Stimulated activated CD4-positive, alpha-beta T cell treated with anti-CD3 and anti-CD28 coated beads, Interleukin-1b, Interleukin-23, amount 100 ng/mL, for 4 hours (primary cell): ENCODE results near the gene NIPAL3.

Experiments
- DNase-seq, 2 donors: peaks; one replicate each; pipeline ENCODE4 v3.0.0-alpha.2; 2020; ENCODE audit warnings: low read depth in 2 of 2

NIPAL3 gene

DNA sequence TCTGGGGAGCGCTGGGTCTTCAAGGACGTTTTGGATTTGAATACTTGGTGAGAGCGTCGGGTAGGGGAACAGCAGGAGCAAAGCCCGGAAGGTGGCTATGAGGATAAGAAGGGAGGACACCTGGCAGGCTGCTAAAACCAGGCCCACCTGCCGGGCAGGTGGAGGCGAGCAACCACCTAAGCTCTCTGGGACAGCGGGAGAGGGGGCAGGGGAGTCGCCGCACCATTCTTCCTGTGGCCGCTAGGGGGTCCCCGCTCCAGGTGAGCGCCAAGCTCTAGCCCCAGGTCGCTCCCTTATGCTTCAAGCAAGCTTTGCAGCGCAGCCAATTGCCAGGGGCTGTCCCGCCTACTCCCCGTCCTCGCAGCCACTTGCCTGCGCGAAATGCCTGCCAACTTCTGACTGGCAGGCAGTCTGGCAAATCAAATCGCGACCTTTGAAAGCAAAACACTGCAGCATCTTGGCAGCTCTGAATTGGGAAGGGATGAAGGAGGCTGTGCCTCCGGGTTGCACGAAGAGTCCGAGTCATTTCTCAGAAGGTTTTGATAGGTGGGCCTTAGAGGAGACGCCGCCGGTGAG, at the start of gene NIPAL3:
TSS of gene NIPAL3 (plus strand) at position 469 of the 576 bp plus-strand sequence. CDS start 3,746 bp downstream, outside the sequence.
- peak; percentile 91 to 93 for DNase-seq

DNA sequence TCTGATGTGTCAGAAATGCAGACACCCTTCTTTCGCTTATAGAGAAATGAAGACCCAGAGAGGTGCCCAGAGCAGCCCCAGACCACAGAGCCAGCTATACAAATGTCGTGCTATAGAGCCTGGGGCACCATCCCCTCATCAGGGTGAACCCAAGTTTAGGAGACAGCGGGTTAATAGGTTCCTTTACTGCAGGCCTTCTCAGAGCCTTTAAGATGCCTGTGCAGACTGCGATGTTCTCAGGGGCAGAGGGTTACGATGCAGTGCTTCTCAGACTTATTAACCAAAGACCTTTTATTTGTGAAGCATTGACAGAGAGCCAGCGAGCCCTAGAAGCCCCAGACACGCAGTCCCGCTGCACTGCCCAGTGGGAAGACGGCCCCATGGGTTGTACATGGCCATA, 48.9 kb upstream of the NIPAL3 start:
- no peak for DNase-seq

- DNase-seq: no peak
Measured at GRCh38 chr1:24369199-24369598, 46.4 kb upstream of the NIPAL3 start.

DNA sequence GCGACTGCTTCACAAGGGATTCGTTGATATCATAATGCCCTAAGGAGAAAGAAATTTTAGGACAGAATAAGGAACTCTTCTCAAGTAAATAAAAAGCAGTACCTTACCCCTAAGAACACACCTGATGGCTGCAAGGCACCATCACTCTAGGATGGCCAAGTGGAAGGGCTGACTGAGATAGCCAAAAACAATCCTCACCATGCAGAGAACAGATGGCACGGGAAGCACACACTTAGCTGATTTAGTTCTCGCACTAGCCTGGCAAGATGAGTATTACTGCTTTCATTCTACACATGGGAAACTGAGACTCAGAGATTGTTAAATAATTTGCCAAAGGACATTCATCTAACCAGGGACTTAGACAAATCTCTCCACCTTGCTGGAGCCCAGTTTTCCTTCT, 45.8 kb upstream of the NIPAL3 start:
- no peak for DNase-seq

DNA sequence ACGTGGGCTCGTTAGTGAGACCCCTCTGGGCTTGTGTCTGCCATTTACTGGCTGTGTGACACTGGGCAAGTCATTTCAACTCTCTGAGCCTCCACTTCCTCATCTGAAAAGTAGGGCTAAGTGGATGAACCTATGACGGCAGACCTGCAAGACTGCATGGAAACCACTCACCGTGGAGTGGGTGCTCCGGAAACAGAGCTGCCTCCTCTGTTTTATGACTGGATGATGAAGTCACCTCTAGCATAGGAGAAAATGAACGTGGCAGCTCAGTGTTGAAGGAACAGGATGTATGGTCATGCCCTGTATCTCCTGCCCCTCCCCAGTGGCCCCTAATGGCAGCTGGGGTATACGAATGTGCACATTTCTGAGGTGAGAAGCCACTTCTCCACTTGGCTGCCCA, 42.6 kb upstream of the NIPAL3 start:
- DNase-seq: no peak

DNA sequence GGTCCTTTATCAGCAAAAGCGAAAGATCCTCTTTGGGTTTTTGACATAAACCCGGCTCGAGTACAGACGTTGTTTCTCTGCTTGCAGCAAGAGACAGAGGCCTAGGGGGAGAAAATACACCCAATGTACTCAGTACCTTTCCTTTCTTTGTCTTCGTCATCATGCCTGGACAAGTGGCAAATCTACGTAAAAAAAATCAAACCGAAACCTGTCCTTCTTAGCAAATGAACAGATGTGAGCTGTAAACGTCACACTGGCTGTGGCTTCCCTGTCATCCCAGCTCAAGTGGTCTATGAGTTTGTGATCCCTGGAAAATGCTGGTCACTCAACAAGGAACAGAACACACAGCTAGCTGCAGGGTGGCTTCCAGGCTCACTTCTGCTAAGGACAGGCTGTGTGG, 41.9 kb upstream of the NIPAL3 start:
- no peak for DNase-seq

DNA sequence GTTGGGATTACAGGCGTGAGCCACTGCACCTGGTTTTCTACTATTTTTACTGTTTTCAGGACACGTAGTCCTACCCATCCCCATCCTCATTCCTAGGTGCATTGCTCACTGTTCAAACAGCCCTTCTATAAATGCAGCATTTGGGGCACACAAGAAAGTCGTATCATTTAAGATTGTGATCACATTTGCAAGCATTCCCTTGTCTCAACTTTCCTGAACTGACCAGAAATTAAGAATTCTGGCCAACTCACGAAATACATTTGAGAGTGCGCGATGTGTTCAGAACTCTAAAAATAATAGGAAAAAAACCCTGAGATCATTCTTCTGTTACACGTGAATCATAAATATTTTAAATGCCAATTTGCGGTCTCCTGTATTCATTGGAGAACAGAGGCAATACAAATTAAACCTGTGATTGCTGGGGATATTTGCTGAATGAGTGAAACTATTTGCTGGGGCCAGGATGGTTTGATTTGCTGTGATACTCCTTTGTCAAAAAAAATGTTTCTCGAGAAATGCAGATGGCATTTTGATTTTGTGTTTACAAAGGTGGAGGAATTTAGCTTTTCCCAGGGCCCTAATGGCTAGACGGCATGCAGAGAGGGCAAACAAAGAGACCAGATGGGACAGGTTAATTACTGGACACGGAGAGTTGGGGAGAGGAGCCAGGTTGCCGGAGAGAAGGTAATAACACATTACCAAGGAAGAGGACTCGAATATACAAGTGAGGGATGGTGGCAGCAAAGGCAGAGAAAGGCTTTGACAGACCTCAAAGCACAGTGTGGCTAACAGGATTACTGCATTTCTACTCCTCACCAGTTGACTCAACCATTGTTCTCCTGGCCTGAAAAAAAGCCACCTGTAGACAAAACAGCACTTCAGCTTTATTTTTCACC, 40.5 kb upstream of the NIPAL3 start:
- DNase-seq: no peak

- no peak for DNase-seq
Measured at GRCh38 chr1:24379733-24380315, 35.8 kb upstream of the NIPAL3 start.

- no peak for DNase-seq
Measured at GRCh38 chr1:24380508-24380907, 35.1 kb upstream of the NIPAL3 start.

DNA sequence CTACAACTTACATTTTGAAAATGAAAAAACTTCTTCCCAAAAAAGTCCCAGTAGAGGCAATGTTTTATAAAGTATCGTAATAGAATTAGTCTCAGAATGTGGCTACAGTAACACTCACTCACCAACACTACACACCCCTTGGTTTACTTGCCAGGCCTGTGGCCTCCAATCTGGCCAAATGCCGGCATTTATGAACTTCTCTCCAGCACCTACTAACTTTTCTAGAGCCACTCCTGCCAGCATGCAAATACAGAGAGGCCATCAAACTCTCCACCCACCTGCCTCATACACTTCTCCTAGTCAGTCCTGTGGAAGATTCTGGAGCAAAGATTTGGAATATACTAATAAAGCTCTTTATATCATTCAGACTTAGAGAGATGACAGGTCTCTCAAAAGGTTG, 34.3 kb upstream of the NIPAL3 start:
- DNase-seq: no peak

- no peak for DNase-seq
Measured at GRCh38 chr1:24382165-24382577, 33.4 kb upstream of the NIPAL3 start.

DNA sequence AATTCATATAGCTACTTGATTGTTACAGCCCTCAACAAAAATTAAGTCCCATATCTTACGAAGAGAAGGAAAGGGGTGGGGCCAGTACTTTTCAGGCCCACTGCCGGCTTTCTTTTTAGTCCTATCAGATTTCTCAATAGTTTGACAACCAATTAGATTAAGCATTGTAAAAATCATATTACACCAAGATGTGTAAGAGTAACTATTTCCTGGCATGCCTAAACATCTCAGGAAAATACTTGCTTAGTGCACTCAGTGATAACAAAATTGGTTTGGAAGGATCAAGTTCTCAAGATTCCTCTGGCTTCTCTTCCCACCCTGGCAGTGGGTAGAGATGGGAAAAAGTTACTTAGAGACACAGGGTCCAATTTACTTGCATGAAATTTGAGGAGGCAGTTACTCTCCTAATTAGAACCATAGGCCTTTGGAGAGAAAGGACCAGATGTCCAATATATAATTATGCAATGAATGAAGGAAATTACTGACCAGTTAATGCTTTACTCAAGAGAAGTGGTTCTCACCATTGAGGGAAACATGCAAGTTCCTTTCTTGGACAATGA, 32.1 kb upstream of the NIPAL3 start:
- no peak for DNase-seq

- DNase-seq: peak in 1 of 2 donors; percentile 21
Measured at GRCh38 chr1:24384251-24385090, 31.1 kb upstream of the NIPAL3 start.

- no peak for DNase-seq
Measured at GRCh38 chr1:24385160-24385940, 30.3 kb upstream of the NIPAL3 start.

- DNase-seq: no peak
Measured at GRCh38 chr1:24386241-24386640, 29.4 kb upstream of the NIPAL3 start.

DNA sequence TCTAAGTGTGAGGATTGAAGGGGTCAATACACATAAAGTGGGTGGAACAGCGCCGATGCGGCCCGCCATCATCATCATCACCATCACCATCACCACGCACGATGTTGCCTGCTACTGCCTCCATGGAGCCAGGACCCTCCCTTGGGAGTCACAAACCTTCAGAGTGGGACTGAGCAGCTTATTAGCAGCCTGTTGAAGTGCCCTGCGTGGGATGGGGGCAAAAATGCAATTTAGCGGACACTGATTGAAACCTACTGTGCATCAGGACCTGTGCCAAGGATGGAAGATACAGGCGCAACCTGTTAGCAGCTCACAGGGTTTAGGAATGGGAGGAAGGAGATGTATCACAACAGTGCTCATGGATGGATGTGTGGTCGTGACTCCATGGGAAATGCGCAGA, 28.7 kb upstream of the NIPAL3 start:
- DNase-seq: no peak

DNA sequence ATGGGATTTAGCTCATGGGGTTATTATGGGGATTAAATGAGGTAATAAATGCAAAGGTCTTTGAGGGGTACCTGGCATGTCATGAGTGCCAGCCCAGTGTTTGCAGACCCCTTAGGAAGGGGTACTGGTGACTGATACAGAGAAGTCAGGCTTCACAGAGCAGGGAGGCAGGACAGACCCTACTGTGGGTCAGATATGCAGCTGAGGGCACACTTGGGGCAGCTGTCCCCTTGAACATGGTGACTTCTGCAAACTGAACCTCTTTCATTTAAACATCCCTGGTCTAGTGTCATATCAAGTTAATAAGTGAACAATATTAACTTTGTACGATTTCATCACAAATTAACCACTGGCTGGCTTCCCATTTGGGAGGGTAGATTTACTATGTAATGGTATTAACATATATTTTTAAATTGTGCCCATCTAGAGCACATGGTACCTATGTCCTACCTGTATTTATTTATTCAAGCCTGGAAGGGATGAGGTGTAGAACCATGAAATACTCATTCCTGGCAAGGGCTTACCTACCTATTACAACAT, 27.9 kb upstream of the NIPAL3 start:
- no peak for DNase-seq

DNA sequence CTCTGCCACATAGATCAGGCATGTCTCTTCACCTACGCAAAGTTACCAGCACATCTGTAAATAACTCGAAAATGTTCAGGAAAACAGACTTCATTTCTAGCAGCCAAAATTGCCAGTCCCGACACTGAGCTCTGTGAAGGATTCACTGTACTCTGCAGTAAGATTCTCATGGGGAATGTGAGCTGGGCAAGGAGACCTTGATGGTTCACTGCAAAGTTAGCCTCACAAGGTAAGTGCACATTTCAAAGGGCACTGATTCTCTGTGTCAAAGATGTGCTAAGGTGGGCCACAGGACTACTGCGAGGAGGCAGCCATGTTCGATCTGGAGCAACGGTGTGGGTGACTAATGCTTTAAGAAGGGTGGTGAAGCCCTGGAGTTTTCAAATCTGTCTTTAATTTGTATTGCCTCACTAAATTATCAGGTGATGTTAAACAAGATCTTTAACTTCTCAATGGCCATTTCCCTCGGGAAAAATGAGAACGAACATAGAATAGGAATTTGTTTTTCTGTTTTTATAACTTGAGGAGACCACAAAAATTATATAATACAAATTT, 27.2 kb upstream of the NIPAL3 start:
- no peak for DNase-seq

DNA sequence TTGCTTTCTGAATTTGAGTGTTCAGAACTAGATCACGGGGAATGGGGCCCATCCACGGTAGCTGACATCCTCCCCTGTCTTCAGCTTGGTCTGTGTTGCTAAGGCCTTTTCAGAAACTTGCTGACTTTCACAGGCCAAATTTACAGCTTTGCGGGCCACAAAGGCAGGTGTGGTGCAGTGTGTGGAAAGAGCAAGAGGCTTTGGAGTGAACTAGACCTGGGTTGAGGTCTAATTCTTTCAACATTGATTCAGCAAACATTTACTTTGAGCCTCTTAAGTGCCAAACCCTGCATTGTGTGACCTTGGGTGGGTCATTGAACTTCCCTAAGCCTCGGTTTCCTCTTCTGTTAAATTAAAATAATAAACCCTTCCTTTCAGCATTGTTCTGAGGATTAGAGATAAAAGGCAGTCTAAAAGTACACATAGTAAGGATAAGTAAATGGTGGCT, 26.3 kb upstream of the NIPAL3 start:
- DNase-seq: no peak
